GM21360 (cell line): ENCODE measurements around the gene PSKH1.
A peak's percentile ranks its signal among the peaks of the same experiment; 100 is the strongest.
"Not testable (repeated sequence)": the region's sequence is repeated elsewhere in the genome, so short reads cannot be mapped to it uniquely, and the experiment has no call there.

Source experiments
- ATAC-seq: cut with Tn5 transposase; IDR thresholded peaks from one replicate; pipeline ENCODE4 v1.9.1; 2021; ENCODE audit warnings: mild to moderate bottlenecking, moderate library complexity; ENCODE audit not compliant: unreplicated experiment

Gene PSKH1

DNA sequence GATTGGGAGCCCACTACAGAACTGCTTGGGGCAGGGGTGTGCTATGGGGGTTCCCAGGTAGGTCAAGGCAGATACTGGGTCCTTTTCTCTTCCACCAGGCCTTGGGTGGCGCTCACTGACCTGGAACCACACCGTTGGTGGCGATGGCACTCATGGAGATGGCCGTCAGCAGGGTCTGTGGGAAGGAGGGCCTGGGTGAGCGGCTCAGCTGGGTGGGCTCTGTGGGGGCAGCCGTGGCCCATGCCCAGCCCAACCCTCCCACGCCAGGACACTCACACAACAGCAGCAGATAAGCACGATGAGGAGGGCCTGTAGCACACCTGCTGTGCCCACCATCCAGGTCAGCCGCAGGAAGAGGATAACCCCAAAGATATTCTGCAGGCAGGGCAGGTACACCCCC, 64.6 kb downstream of the PSKH1 start:
- no peak for ATAC-seq

DNA sequence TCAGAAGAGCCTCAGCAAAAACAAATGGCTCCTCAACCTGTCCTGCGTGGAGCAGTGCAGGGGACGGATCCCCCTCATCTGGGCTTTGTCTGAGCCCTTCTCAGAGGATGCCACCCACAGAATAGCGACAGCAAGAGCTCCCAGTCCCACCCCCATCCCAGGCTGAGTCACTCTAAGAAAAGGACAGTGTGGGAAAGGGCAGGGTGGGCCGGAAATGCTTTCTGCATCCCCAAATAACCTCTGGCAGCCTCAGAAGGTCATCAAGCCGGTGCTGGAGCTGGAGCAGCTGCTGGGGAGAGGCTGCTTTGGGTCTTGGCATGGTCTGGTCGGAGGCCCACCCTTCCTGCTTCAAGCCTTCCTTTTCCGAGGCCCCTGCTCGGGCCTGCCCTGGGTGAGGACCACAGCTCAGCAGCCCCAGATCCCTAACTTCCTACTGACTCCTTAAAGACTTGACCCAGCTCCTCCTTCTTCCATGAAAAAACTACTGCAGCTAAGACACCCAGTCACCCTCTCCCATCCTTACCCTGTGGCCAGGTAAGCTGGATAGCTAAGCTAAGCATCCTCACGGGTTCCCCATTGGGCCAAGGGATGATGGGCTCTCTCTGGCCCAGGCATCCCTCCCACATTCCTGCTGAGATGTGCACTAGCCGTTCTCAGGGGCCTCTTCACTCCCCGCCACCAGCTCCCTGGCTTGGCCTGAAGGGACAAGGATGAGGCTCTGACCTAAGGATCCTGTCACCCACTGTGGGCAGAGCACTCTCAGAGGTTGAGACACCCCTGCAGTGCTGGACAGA, 66.7 kb downstream of the PSKH1 start:
- ATAC-seq = no peak

DNA sequence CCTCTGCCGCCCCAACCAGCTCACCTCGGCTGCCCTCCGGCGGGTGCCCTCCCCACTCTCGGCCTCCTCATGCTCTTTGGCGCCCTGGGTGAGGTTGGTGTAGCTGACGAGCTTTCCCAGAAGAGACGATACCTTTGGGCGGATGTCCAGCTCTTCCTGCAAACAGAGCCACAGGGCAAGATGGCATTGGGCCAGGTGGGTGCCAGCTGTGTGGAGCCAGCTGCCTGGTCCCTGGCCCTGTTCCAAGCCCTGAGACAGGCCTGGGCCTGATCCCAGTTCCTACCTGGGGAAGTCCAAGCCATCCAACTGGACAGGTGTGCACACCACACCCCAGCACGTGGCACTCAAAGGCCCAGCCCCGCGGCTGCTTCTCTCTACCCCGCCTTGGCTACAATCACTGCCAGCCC, 68.5 kb downstream of the PSKH1 start:
- no peak for ATAC-seq

DNA sequence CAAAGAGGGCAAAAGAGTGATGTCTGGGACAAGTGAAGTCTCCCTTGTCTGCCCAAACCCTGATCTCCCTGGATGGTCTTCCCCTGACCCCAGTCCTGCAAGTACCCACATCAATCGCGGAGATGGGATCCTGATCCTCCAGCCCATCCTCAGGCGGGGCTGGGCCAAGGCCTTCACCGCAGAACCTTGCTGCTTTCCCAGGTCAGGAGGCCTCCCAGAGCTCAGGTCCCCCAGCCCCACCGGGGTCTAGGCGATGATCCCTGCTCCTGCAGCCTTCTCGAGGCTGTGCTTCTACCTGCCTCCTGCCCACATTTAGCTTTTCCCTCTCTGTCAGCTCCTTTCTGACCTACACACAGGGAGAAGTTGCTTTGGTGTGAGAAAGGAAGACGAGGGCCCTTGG, 69.1 kb downstream of the PSKH1 start:
- ATAC-seq = no peak

DNA sequence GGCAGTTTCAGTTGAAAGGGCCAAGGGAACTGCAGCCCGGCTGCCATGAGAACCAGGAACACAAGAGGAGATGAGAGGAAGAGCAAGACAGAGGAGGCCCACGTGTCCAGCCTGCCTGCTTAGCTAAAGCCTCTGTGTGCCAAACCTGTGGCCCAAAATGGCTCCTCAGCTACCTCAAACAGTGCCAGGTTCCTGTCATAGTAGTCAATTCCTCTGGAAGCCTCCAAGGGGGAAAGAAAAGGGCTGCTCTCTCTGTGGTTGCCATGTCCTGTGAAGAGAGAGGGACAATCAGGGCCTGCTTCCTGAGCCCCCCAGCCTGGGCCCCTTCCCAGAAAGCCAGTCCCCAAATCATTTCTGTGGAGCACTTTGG, 70.2 kb downstream of the PSKH1 start:
- ATAC-seq = no peak

DNA sequence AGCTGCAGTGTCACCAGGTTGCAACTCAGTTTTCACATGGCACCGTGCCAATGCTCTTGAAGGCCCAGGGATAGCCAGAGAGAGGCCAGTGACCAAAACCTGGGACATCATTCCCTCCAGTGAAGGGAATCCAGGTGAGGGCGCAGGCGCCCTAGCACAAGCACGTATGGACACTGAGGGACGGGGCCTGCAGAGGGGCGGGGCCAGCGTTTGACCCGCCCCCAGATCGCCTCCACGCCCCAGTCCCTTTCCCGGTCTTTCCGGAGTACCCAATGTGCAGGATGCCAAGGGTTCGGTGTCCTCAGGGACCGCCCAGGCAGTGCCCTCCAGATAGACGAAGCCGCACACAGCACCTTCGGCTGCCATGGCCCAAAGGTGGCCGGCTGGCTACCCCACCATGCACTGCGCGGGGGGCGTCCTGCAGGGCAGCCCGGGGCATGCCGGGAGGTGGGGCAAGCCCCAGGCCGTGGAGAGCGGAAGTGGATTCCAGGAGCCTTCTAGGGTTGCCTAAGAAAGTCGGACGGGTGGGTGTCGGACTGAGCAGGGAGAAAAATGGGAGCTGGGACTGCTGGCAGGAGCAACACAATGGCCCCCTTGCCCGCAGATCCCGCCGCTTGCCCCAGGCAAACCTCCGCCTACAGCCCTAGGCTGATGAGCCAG, 70.7 kb downstream of the PSKH1 start:
- ATAC-seq = no peak

DNA sequence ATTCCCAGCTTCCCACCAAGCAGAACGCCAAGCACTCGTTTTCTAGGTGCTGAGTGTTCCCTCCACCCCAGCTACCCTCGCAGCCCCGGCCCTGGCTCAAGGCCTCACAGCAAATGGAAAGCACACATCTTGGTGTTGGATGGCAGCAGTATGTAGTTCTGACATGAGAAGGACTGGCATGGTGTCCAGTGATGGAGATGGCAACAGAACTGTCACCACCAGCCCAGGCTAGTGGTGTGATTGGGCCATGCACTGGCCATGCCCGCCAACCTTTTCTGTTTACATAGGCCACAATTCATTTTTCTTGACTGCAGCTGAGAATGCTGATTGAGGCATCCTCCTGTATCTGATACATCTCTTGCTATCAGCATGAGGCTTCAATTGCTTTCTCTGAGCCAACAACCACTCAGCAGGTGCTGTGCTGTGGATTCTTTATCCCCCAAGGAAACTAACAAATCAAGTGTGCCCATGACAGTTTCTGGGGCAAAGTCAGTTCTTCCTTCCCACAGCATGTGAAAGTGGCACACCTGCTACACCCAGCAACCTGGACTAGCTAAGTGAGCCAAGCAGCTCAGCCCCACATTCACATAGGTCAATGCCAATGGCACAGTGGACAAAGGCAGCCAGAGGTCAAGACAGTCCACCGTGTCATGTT, 71.5 kb downstream of the PSKH1 start:
- ATAC-seq = no peak

DNA sequence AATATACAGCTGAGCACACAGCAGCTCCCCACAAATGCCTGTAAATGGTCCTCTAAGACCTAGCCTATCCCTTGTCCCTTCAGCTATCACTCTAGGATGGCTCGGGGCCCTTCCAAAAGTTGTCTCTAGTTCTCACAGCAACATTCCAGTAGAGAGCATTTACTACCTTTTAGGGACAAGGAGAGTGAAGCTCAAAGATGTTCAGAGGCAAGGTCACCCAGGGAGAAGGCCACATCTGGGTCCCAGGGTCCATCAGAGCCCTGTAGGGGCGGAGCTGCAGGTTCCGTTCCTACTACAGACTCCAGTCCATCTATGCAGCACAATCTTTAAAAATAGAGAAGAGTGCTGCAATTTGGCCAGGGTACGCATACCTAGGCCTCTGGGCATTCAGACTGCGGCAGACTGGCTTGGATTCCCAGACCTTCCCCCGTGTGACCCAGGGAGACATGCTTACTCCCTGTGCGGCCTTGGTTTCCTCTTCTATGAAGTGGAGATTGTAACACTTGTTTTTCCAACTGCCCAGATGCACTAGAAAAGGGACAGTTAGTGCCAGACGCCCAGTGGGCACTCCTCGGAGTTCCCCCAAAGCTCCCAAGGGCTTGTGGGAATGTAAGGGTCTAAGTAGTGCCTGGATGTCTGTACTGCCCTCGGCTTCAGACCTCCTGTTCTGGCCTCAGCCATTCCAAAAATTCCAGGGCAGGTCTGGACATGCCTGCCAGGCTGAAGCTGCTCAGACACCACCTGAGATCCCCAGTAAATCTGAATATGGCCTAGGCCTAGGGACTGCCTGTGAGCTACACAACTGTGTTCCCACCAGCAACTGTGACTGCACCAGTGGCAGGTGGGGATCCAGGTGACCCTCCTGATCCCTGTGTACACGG, 72.9 kb downstream of the PSKH1 start:
- no peak for ATAC-seq

DNA sequence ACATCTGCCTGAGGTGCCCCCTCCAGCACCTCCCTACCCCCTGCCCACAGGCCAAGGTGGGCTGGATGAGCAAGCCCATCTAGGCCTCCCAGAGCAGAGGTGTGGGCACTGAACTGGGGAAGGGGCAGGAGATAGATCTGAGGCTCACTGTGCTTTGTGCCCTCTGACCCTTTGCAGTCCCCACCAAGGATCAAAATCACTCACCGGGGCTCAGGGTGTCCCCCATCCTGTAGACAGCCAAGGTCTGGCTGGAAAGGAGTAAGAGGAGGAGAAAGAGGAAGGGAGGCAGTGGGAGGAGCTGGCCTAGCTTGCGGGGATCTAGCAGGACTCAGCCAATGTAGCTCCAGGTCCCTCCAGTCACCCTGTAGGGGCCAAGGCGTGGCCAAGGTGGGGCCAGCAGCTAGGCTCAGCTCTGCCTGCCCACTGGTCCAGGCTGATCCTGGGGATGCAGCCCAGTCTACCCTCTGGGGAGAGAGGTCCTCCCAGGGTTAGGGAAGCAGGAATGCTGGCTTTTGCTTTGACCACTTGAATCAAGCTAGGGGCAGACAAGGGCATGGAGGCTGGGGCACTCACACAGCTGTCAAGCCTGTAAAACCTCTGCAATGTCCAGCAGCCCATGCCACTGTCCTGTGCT, 73.6 kb downstream of the PSKH1 start:
- ATAC-seq = no peak

DNA sequence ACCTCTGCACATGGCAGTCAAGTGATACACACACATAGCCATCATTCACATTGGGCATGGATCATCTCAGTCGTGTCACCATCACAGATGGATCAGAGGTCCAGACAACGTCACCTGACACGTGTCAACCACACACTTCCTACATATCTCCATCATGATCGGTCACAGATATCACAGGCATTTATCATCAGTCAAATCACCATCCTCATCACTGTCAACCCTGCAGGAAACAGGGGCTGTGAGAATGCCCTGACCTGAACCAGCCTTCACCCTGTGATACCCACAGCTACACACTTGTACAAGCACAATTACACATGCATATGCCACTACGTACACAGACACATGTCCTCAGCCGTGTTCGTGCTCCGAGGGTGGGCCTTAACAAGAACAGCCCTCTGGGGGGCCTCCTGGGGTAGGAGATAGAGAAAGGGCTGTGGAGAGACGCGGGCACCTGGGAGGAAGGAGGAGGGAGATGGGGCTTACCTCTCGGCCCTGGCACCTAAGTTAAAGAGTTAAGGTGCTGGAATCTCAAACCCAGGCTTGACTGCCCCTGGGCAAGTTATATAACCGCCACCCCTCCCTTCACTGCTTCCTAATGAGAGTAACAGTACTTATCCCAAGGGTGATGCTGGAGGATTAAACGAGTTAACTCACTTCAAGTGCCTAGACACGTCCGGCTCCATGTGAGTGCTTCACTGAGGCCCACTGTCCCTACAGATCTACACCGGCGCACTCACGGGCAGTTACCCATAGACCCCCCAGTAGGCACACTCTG, 74.3 kb downstream of the PSKH1 start:
- ATAC-seq = no peak

DNA sequence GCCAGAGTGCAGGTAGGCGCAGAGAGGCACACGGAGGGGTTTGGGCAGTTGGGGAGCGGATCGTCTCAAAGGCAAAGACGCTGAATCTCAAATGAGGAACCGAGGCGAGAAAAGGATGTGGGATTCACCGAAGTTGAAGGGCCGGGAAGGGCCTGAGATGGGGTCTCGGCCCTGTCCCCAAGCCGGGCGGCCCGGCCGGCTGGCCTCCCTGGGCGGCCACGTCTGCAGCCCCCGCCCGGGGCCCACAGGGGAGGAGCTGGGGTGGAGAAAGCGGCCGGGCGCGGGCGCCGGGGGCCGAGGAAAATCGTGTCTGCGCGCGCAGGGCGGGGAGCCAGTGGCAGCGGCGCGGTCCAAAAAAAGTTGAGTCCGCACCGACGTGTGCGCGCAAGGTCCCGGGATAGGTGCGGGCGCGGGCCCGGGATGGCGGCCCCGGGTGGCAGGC, 74.9 kb downstream of the PSKH1 start:
- peak; percentile 10 for ATAC-seq

DNA sequence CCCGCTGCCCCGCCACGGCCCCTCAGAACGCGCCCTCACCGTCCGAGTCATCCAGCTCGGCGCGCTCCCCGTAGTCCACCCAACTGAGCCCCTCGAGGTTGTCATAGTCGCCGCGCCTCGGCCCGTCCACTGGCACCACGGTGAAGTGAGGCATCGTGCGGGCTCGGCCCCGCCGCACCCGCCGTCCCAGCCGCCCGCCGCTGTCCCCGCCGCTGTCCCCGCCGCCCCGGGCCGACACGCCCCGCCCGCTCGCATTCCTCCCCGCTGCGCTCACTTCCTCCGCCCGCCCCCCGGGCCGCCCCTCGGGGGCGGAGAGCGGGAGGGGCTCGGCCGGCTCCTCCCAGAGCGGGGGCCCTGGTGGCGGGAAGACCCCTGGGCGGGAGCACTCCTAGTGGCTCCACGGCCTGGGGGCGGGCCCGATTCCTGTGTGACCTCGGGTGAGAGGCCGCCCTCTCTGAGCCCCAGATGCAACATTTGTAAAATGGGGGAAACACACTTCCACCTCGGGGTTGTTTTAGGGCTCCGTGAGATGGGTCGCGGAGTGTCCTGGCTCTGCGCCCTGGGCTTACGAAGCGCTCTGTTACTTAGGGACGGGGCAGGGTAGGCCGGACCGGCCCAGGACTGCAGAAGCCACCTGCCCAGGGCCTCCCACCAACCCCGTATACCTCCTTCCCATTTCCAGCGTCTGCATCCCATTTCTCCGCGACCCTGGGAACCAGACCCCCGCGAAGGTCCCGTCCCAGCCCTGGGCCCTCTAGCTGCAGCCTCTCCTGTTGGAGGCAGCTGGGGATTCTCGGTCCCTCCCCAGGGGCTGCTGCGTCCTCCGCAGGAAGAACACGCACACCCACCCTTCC, 75.6 kb downstream of the PSKH1 start, which contains the start of gene SLC12A4:
Gene SLC12A4, minus strand, starts transcription at position 238 of the 854 bp plus-strand sequence. Its CDS starts 84 bp downstream, at position 154.
- peak; percentile 68 for ATAC-seq

DNA sequence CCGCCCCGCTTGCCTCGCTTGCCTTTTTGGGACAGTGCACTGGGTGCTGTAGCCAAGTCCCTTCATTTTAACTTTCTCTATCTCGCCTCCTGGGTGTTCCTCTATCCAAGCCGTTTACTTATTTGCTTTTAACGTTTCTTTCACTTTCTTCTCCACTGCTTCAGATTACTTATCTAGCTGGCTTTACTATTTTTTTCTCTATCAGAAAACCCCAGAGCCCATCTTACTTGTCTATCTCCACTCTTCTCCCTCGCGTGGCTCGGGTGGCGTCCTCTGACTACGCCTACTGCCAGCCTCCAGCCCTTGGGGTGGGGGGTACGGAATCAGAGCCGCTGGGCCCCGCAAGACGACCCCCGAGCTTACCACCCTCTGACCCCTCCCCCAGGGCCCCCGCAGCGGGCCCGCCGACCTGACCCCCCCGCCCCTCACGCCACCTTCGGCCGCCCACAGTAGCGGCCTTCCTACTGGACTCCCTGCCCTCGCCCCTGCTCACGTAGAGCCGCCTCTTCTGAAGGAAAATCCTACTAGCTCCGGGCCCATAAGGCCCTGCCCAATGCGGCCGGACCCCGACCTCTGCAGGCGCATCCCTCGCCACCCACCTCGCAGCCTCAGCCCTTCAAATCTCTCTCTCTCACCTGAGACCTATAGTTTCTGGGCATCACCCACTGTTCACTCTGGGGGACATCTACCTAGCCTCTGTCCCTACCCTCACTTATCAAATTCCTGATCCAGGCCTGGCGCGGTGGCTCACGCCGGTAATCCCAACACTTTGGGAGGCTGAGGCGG, 76.4 kb downstream of the PSKH1 start:
- peak; percentile 14 for ATAC-seq

DNA sequence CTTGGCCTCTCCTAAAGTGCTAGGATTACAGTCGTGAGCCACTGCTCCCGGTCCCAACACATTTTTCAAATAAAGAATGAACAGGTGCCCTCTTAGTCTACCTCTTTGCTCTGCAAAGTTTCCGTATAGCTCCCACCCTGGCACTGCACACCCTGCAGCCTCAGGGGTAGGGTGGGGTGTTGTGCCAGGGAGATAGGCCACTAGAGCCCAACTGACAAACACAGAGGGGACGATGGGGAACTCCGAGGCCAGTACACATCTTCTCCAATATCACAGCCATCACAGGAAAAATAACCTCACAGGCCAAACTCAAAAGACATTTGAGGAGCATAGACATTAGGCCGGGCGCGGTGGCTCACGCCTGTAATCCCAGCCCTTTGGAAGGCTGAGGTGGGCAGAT, 78.1 kb downstream of the PSKH1 start:
- no peak for ATAC-seq

DNA sequence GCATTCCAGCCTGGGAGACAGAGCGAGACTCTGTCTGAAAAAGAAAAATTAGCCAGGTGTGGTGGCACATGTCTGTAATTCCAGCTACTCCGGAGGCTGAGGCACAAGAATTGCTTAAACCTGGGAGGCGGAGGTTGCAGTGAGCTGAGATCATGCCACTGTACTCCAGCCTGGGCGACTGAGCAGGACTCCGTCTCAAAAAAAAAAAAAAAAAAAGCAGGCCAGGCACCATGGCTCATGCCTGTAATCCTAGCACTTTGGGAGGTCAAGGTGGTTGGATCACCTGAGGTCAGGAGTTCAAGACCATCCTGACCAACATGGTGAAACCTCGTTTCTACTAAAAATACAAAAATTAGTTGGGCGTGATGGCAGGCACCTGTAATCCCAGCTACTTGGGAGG, 79.2 kb downstream of the PSKH1 start:
- ATAC-seq = not testable (repeated sequence)

DNA sequence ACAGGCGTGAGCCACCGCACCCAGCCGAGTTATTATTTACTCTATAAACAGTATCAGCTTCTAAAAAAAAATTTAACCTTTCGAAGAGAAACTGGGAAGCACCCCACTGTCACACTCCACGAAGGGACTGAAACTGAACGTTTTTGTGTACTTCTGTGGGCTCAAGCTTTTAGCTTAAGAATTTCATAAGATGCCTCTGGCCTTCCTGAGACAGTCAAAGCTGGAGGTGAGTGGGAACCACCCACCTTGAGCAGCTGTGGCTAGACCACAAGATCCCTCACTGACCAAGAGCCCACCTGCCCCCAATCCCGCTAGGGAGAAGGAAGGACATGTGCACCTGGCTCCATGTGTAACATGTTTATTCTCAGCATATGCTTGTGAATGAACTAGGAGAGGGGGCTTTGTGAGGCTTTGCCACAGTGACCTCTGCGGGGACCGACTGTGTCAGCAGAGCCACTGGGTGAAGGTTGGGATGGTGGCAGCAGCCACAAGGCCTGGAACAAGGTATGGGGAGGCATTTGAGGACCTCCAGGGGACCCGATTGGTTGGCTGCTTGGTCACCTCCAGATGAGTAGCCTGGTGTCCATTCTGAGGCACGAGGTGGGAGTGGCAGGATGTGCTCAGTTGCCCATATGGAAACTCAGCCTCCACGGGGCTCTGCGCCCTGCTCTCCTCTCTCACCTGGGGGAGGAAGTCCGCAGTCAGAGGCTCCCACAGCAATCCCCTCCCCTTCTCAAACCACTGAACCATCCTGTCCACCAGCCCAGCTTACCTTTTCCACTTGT, 82.5 kb downstream of the PSKH1 start:
- ATAC-seq = no peak

DNA sequence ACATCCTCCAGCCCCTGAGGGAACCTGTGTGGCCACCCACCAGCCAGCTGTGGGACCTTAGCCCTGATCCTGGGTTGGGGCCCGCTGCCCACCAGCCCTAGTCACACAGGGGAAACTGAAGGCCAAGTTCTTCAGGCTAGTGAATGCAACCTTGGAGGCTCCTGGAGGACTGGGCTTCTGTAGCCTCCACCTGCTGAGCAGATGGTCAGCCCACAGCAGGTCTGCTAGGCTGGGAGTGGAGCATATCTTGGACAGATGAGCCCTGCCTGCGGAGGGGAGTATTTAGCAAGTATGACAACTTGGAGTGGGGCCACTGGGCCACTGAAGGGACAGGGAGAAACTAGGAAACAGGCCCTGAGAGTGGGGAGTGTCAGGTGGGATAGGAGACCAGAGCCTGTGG, 83.2 kb downstream of the PSKH1 start:
- ATAC-seq = no peak
